Activated CD4-positive, alpha-beta T cell treated with anti-CD3 and anti-CD28 coated beads, Interleukin-2, amount 10 ng/mL, durations not matched to agents 7 days and 5 days (primary cell): ENCODE data around the gene OBSCN. TPM values are rescaled to one million over a fixed set of nuclear protein-coding genes. Genes with fewer than 3 reads are reported as not detected.
A peak's percentile ranks its signal among the peaks of the same experiment; 100 is the strongest.

Experiments
- CTCF ChIA-PET: fragments of 350-600 bp; sonication (Branson Sonifier 250); formaldehyde crosslinking; loops from one replicate; lab custom pipeline; 2021; ENCODE audit warnings: antibody characterized with exemption; lab: Charles Lee
- POLR2A ChIA-PET: fragments of 350-600 bp; sonication (Branson Sonifier 250); formaldehyde crosslinking; loops from one replicate; lab custom pipeline; 2021; ENCODE audit warnings: antibody characterized with exemption; lab: Charles Lee
- DNase-seq: peaks from one replicate; pipeline ENCODE4 v3.0.0-alpha.2; 2020
- H3K27ac Mint-ChIP-seq: one replicate; pipeline ENCODE4 v1.8.0; 2021; ENCODE audit warnings: mild to moderate bottlenecking, moderate library complexity, mixed read lengths
- H3K27me3 Mint-ChIP-seq: one replicate; pipeline ENCODE4 v1.8.0; 2021; ENCODE audit warnings: mixed read lengths
- H3K36me3 Mint-ChIP-seq: one replicate; pipeline ENCODE4 v1.8.0; 2021; ENCODE audit warnings: low read depth, mixed read lengths
- H3K4me1 Mint-ChIP-seq: one replicate; pipeline ENCODE4 v1.8.0; 2021; ENCODE audit warnings: mixed read lengths
- H3K4me3 Mint-ChIP-seq: one replicate; pipeline ENCODE4 v1.8.0; 2021; ENCODE audit warnings: mild to moderate bottlenecking, moderate library complexity, mixed read lengths
- H3K9me3 Mint-ChIP-seq: one replicate; pipeline ENCODE4 v1.8.0; 2021; ENCODE audit warnings: mixed read lengths
- total RNA-seq, 2 experiments: library from RNA; stranded (reverse); gene quantifications; one replicate each; pipeline ENCODE4 v1.2.3, GENCODE V29; 2021

The OBSCN gene
- total RNA-seq, 2 experiments from 2014 or later = 13.8 to 21.8 TPM

DNA sequence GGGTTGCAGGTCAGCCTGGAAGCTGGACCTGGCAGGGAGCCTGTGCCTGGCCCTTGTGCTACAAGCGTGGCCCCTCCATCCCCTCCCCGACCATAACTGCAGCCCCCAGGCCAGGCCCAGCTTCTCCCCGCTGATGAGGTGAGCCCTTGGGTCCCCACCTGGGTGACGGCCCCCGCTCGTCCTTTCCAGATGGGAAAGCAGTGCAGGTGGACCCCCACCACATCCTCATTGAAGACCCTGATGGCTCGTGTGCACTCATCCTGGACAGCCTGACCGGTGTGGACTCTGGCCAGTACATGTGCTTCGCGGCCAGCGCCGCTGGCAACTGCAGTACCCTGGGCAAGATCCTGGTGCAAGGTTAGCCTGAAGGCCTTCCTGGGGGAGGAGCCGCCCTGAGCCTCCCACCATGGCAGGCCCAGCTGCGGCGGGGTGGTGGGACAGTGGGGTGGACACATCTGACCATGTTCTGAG, 141.9 kb downstream of the OBSCN start:
- H3K4me3 Mint-ChIP-seq = no peak overlapping the region
- ChIA-PET POLR2A (no interaction called here), CTCF (interaction anchor here (0.5 kb wide), 1 partner anchor 1336 kb away, joined by 3 read pairs; no protein-coding TSS in a partner anchor)
- no peak for DNase-seq
- H3K9me3 Mint-ChIP-seq = no peaks in the 10 kb centered on the region
- no peak overlapping the region for H3K27ac Mint-ChIP-seq
- no peaks in the 10 kb centered on the region for H3K4me1 Mint-ChIP-seq
- H3K36me3 Mint-ChIP-seq = no peaks in the 10 kb centered on the region
- H3K27me3 Mint-ChIP-seq = no peaks in the 10 kb centered on the region

DNA sequence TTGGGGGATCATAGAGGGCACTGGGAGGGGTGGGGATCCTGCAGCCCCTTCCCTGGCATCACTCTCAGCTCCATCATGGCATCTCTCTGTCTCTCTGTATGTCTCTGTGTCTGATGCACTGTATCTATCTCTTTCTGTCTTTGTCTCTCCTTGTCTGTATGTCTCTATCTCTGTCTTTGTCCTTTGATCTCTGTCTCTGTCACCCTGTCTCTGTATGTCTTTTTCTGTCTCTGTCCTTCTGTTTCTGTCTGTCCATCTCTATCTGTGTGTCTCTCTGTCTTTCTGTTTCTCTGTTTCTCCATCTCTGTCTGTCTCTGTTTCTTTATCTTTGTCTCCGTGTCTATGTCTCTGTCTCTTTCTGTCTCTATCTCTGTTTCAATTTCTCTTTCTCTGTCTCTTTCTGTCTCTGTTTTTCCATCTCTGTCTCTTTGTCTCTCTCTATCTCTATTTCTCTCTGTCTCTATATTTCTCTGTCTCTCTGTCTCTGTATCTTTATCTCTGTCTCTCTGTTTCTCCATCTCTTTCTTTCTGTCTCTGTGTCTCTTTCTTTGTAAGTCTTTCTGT, 142.4 kb downstream of the OBSCN start:
- ChIA-PET CTCF (interaction anchor here (0.5 kb wide), 1 partner anchor 1335 kb away, joined by 3 read pairs; no protein-coding TSS in a partner anchor), POLR2A (no interaction called here)

DNA sequence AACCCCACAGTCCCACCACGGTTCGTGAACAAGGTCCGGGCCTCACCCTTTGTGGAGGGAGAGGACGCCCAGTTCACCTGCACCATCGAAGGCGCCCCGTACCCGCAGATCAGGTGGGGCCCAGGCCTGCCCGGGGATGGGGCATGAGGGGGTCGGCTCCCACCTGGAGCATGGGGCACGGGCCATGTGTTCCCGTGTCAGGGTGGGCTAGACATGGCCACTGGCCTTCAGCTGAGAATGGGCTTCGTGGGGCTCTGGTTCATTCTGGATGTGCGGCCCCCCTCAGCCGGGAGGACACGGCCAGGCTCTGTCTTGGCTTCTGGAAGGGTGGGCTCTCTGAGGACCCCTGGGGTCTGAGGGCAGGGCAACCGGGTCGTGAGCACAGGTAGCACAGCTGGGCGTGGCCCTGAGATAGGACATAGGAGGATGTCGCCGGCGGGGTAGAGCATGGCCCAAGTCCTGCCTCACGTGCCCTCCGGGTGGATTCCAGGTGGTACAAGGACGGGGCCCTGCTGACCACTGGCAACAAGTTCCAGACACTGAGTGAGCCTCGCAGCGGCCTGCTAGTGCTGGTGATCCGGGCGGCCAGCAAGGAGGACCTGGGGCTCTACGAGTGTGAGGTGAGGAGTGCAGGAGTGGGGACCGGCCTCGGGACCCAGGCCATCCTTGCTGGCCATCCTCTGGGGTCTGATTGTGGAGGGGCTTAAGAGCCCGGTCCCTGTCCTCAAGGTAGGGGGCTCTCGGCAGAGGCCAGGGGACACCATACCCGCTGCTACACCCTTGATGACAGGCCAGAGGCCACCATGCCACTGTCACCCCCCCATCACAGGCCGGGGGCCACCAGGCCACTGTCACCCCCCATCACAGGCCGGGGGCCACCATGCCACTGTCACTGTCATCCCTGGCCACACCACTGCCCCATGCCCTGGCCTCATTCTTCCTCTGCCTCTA, 143.3 kb downstream of the OBSCN start:
- H3K4me3 Mint-ChIP-seq = no peak overlapping the region
- CTCF ChIA-PET = no interaction called here
- H3K36me3 Mint-ChIP-seq = no peaks in the 10 kb centered on the region
- no peaks in the 10 kb centered on the region for H3K9me3 Mint-ChIP-seq
- no peaks in the 10 kb centered on the region for H3K27me3 Mint-ChIP-seq
- no peak for DNase-seq
- H3K27ac Mint-ChIP-seq = no peak overlapping the region
- POLR2A ChIA-PET = no interaction called here
- no peaks in the 10 kb centered on the region for H3K4me1 Mint-ChIP-seq

More for the DNA sequence above, 142.4 kb downstream of the OBSCN start:
- H3K36me3 Mint-ChIP-seq = no peaks in the 10 kb centered on the region
- no peaks in the 10 kb centered on the region for H3K4me1 Mint-ChIP-seq
- no peak for DNase-seq
- no peak overlapping the region for H3K4me3 Mint-ChIP-seq
- no peak overlapping the region for H3K27ac Mint-ChIP-seq
- no peaks in the 10 kb centered on the region for H3K9me3 Mint-ChIP-seq
- H3K27me3 Mint-ChIP-seq = no peaks in the 10 kb centered on the region

DNA sequence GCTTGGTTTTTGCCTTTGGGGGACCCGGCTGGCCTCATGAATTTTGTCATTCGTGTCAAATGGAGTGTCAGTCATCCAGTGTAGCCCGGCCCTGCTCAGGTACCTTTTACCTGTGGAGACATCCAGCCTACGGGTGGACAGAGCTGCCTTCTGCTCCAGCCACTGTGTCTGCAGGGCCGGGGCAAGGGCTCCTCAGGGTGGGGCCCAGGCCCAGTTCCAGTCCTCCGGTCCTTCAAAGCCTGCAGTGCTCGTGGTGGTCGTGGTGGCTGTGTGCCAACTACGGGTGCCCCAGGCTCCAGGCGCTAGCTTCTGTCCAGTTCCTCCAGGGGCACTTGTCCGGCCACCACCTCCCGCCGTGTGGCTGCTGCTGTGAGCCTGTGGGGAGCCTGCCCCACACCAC, 144.0 kb downstream of the OBSCN start:
- Mint-ChIP-seq H3K36me3 (no peaks in the 10 kb centered on the region), H3K4me1 (no peaks in the 10 kb centered on the region), H3K9me3 (no peaks in the 10 kb centered on the region), H3K27ac (no peak overlapping the region), H3K4me3 (no peak overlapping the region), H3K27me3 (no peaks in the 10 kb centered on the region)
- no peak for DNase-seq
- ChIA-PET POLR2A (no interaction called here), CTCF (no interaction called here)

DNA sequence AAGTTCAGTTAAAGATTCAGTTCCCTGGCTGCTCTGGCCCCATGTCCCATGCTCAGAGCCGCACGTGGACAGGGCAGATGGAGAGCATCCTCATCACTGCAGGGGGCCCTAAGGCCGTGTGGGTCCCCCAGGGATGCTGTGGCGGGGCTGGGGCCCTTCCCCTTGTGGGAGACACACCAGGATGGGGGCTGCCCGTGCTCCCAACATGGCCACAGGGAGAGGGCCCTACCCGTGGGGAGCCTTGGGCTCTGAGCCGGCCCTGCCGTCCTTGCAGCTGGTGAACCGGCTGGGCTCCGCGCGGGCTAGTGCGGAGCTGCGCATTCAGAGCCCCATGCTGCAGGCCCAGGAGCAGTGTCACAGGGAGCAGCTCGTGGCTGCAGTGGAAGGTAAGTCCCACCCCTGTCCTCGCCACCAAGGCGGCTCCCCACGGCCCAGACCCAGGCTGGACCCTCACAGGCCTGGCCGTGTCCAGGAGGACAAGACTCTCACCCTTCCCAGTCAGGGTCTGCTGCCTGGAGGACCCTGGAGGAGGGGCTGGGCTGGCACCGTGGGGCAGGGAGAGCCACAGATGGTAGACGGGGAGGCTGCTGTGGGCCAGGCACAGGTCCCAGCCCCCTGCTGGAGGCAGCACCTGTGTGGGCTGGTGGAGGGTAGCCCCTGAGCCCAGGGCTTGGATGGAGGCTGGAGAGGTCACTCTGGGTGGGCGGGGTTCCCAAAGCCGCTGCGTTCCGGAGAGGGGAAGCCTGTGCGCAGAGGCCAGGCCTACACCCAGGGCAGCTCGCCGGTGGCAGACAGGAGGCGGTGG, 145.0 kb downstream of the OBSCN start:
- Mint-ChIP-seq H3K36me3 (no peaks in the 10 kb centered on the region), H3K27me3 (no peaks in the 10 kb centered on the region), H3K27ac (no peak overlapping the region), H3K4me1 (no peaks in the 10 kb centered on the region), H3K4me3 (no peak overlapping the region), H3K9me3 (no peaks in the 10 kb centered on the region)
- no peak for DNase-seq
- CTCF ChIA-PET = no interaction called here
- POLR2A ChIA-PET = no interaction called here

DNA sequence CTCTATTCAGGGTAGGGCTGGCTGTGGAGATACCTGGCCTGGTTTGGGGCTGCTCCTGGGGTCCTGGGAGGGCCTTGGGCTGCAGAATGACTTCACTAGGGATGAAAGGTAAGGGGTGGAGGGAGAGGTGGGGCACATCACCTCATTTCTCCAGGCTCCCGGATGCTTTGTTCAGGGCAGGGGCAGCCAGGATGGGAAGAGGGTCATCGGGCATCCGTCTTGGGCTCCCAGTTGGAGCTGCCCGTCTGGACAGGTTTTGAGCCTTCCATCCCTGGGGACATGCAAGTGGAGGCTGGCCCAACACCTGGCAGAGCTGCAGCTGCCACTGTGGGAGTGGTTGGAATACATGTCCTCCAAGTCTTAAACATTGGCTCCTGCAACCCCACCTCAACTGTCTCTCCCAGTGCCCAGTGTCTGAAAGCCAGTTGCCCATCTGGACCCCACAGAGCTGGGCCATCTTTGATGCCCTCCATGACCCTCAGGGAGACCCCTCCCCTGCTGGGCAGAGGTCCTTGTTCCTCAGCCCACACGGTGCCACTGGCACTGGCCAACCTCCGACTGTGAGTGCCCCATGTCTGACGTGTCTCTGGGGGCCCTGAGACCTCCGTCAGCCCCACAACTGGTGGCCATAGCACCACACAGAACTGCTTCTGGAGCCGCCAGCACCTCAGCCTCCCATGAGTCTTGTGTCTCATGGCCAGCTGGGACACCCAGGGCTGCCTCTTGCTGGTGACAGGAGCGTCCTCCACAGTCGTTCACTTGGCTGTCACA, 145.9 kb downstream of the OBSCN start:
- Mint-ChIP-seq H3K4me1 (no peaks in the 10 kb centered on the region), H3K4me3 (no peak overlapping the region), H3K27me3 (no peaks in the 10 kb centered on the region), H3K9me3 (no peaks in the 10 kb centered on the region), H3K36me3 (no peaks in the 10 kb centered on the region), H3K27ac (peak overlapping the region; percentile 46)
- CTCF ChIA-PET = interaction anchor here (0.7 kb wide), 1 partner anchor 35 kb away, joined by 3 read pairs; no protein-coding TSS in a partner anchor
- DNase-seq = no peak
- POLR2A ChIA-PET = no interaction called here

DNA sequence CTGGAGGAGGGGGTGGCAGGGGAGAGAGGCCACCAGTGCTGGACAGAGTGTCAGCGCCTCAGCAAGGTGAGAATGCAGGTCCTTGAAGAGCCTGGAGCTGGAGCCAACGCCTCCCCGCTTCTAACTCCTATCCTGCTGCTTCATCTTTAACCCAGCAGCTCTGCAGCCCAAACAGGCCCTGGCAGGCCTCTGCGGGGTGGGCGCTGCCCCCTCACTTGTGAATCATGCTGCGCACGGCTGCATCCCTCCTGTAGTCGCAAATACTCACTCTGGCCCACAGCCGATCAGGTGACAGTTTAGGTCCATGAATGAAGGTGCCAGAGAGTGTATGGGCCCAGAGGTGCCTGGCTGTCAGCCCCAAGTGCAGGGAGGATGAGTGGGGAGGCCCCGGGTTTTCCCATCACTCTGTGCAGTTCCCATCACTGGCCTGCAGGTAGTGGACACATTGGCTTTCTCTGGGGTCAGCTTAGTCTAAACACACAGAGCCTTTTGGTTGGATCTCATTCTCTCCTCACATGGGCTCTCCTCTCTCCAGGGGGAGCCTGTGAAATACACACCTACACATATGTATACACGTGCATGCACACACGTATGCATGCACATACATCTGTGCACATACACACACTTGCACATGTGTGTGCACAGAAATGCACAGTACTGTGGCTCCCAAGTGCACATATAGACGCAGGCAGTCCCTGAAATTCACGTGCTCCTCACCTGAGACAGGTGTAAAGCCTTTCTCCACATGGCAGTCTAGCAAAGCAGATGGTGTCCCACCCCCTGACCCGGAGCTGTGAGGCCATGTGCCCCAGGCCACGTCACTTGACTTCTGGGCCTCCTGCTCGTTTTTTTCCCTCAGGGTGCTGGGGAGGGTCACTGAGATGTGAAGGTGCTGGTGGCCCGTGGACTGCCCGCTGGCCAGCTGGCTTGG, 146.8 kb downstream of the OBSCN start:
- Mint-ChIP-seq H3K27ac (no peak overlapping the region), H3K4me1 (no peaks in the 10 kb centered on the region), H3K36me3 (no peaks in the 10 kb centered on the region), H3K4me3 (no peak overlapping the region), H3K27me3 (no peaks in the 10 kb centered on the region), H3K9me3 (no peaks in the 10 kb centered on the region)
- POLR2A ChIA-PET = no interaction called here
- CTCF ChIA-PET = interaction anchor here (0.7 kb wide), 1 partner anchor 36 kb away, joined by 3 read pairs; no protein-coding TSS in a partner anchor
- DNase-seq = no peak

DNA sequence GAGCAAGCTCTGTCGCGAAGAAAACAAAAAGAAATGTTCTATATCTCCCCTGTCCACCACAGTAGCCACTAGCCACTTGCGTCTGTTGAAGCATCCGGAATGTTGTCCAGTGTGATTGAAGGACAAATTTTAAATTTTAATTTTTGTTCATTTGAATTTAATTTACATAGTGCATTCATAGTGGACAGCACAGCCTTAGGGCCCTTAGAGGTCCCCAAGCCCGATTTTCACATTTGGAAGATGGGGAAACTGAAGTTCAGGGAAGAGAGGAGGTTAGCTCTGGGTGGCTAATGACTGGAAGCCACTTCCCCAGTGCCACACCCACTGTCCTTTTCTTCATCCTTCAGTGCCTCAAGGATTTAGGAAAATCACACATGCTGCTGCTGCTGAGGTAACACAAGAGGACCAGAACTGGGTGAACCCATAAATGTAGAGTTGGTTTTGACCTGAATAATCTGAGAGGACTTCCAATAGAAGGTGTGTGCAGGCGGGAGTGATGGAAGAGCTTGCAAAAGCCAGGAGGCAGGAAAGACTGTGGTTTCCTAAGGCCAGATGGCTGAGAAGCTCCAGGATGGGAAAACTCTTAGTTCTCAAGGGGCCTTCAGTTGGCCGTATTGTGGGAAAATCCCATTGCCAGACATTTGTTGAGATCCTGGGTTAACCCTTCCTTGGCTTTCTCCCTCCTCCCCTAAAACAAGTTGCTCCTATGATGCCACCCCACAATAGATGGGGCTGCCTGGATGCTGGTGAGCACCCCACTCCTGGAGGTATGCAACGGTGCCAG, 149.2 kb downstream of the OBSCN start:
- no peaks in the 10 kb centered on the region for H3K27me3 Mint-ChIP-seq
- CTCF ChIA-PET = interaction anchor here (0.7 to 0.9 kb wide), 2 partner anchors 17 to 144 kb away, joined by 3 read pairs; no protein-coding TSS in a partner anchor
- POLR2A ChIA-PET = no interaction called here

DNA sequence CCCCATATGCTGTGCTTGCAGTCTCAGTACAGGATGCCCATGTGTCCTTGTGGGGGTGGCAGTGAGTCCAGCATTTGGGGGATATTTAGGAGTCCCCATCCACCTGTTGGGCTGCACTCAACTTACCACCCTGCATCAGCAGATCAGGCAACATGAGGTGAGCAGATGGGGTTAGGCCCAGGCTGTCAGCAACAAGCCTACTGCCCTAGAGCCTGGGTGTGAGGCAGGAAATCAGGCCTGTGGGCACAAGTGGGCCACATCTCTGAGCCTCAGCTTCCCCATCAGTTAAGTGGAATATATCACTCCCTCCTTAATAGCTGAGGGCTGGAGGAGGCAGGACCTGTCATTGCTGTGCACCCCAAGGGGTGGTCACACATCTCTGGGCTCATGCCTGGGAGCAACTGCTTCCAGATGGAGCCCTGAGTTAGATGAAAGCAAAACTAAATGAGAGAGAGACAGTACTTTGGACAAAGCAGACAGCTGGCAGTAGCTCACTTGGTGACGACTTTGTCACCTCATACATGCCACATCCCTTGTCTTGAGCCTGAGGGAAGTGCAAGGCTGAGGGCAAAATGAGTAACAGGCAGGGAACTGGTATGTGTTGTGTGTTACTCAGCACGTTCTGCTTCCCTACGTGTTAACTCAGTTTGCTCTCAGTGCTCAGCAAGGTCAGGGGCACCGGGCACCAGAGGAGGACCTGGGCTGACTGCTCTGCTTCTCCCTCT, 150.4 kb downstream of the OBSCN start:
- no peak for DNase-seq
- Mint-ChIP-seq H3K4me3 (no peak overlapping the region), H3K4me1 (no peaks in the 10 kb centered on the region), H3K9me3 (no peaks in the 10 kb centered on the region), H3K36me3 (no peaks in the 10 kb centered on the region), H3K27ac (no peak overlapping the region), H3K27me3 (no peaks in the 10 kb centered on the region)
- ChIA-PET POLR2A (no interaction called here), CTCF (no interaction called here)

More for the DNA sequence above, 149.2 kb downstream of the OBSCN start:
- DNase-seq = no peak
- Mint-ChIP-seq H3K4me3 (no peak overlapping the region), H3K36me3 (no peaks in the 10 kb centered on the region), H3K4me1 (no peaks in the 10 kb centered on the region), H3K27ac (no peak overlapping the region), H3K9me3 (no peaks in the 10 kb centered on the region)

DNA sequence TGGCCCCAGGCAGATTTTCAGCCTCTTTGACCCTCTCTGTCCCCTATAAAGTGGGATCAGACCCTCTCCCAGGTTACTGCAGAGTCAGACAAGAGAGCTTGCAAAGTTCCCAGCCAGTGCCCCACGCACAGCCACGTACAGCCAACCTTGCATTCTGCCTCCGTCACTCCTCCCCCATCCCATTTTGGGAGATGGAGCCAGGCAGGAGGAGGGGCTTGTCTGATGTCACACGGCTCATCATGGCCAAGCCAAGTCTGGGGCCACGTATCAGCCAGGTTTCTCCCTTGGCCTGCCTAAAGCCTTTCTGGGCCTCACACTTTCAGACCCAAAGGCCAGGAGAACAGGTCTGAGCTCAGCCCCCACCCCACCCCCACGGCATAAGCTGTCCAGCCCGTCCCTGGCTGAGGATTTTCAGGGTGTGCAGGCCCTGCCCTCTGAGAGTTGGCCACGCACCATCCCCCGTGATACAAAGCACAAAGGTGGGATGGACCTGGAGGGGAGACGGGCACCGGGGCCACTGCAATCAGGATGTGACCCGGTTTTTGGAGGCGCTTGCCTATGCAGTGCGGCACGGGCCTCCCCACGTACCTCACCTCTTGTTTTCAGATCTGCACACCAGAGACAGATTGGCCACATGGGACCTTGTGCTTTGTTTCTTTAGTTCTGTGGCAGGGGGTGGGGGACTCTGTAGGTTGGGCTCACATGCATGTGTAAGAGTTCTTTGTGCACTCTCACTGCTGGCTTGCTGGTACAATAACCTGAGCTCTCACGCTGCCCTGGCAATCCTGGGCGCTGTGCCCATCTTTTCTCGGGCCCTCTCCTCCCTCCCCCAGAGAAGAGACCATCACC, 151.1 kb downstream of the OBSCN start:
- H3K9me3 Mint-ChIP-seq = no peaks in the 10 kb centered on the region
- no peaks in the 10 kb centered on the region for H3K36me3 Mint-ChIP-seq
- no peak overlapping the region for H3K27ac Mint-ChIP-seq
- H3K27me3 Mint-ChIP-seq = no peaks in the 10 kb centered on the region
- H3K4me3 Mint-ChIP-seq = no peak overlapping the region
- no peak for DNase-seq
- no peaks in the 10 kb centered on the region for H3K4me1 Mint-ChIP-seq
- CTCF ChIA-PET = no interaction called here
- POLR2A ChIA-PET = no interaction called here
